ENCODE results near the gene TAGLN3.
A peak's percentile ranks its signal among the peaks of the same experiment; 100 is the strongest.

Gene TAGLN3

GRCh38 chr3:111993038-111993437 is 5.7 kb upstream of the TAGLN3 start:
- Histone ChIP-seq H4K91ac (ENCODE audit: low read depth, low read length, poor library complexity) (no peak overlapping the region), H3K27ac (replicated peaks; ENCODE audit: low read length) (no peak overlapping the region), H3K14ac (ENCODE audit: low read length) (no peak overlapping the region), H2BK120ac (ENCODE audit: low read depth, low read length) (no peak overlapping the region), H3K18ac (ENCODE audit: low read length) (no peak overlapping the region), H2BK5ac (ENCODE audit: low read length) (no peak overlapping the region), H3K4me3 (ENCODE audit: low read length in 2 of 2) (no peak overlapping the region), H4K8ac (ENCODE audit: low read depth, low read length) (no peak overlapping the region), H3K9me3 (replicated peaks in 1 of 2; ENCODE audit: control insufficient read depth in 2 of 2, insufficient read depth in 1 of 2, low read depth in 1 of 2, low read length in 2 of 2) (peaks cover 0 to 17% of the 10 kb centered on the region in 2 donors), H2AK5ac (ENCODE audit: low read depth, low read length) (no peak overlapping the region), H3K27me3 (ENCODE audit: control insufficient read depth in 3 of 3, insufficient read depth in 3 of 3, low read depth in 1 of 3, low read length in 3 of 3) (no peaks in the 10 kb centered on the region), H3K23ac (ENCODE audit: low read depth, low read length, poor library complexity) (no peak overlapping the region), H3K9ac (ENCODE audit: low read depth, low read length, poor library complexity) (no peak overlapping the region), H3K36me3 (replicated peaks in 1 of 2; ENCODE audit: control insufficient read depth in 2 of 2, insufficient read depth in 2 of 2, low read length in 2 of 2) (peaks cover 5 to 55% of the 10 kb centered on the region in 2 donors), H3K4ac (ENCODE audit: low read length) (no peak overlapping the region), H3K4me1 (ENCODE audit: control insufficient read depth in 2 of 2, insufficient read depth in 1 of 2, low read depth in 1 of 2, low read length in 2 of 2) (peaks cover 6 to 29% of the 10 kb centered on the region in 2 donors), H3K79me1 (ENCODE audit: low read depth, low read length) (no peaks in the 10 kb centered on the region), H2BK15ac (ENCODE audit: low read length) (no peak overlapping the region), H3K4me2 (ENCODE audit: insufficient read depth, low read length, poor library complexity, severe bottlenecking) (no peak overlapping the region), H2BK12ac (ENCODE audit: low read length) (no peak overlapping the region), H2AFZ (ENCODE audit: low read length) (no peak overlapping the region)
- no peak for DNase-seq (ENCODE audit: low spot score)
- WGBS, 2 donors (ENCODE audit: extremely low coverage in 2 of 2, insufficient read length in 2 of 2, insufficient replicate concordance in 1 of 2): no CpG with 5 or more reads among the region's 2 CpGs

- Histone ChIP-seq H3K23ac (ENCODE audit: low read depth, low read length, poor library complexity) (no peak overlapping the region), H3K4me3 (ENCODE audit: low read length in 2 of 2) (peak overlapping the region; percentile 89 to 97), H2AFZ (ENCODE audit: low read length) (peak overlapping the region; percentile 41), H3K27me3 (ENCODE audit: control insufficient read depth in 3 of 3, insufficient read depth in 3 of 3, low read depth in 1 of 3, low read length in 3 of 3) (no peaks in the 10 kb centered on the region), H3K14ac (ENCODE audit: low read length) (no peak overlapping the region), H3K27ac (replicated peaks; ENCODE audit: low read length) (peak overlapping the region; percentile 100), H2BK15ac (ENCODE audit: low read length) (peak overlapping the region; percentile 95), H3K4ac (ENCODE audit: low read length) (peak overlapping the region; percentile 79), H2BK120ac (ENCODE audit: low read depth, low read length) (peak overlapping the region; percentile 84), H3K36me3 (replicated peaks in 1 of 2; ENCODE audit: control insufficient read depth in 2 of 2, insufficient read depth in 2 of 2, low read length in 2 of 2) (peaks cover 8 to 50% of the 10 kb centered on the region in 2 donors), H3K4me1 (ENCODE audit: control insufficient read depth in 2 of 2, insufficient read depth in 1 of 2, low read depth in 1 of 2, low read length in 2 of 2) (peaks cover 31 to 50% of the 10 kb centered on the region in 2 donors), H3K4me2 (ENCODE audit: insufficient read depth, low read length, poor library complexity, severe bottlenecking) (peak overlapping the region; percentile 66), H3K79me1 (ENCODE audit: low read depth, low read length) (peaks cover 6% of the 10 kb centered on the region), H3K9me3 (replicated peaks in 1 of 2; ENCODE audit: control insufficient read depth in 2 of 2, insufficient read depth in 1 of 2, low read depth in 1 of 2, low read length in 2 of 2) (no peaks in the 10 kb centered on the region), H3K9ac (ENCODE audit: low read depth, low read length, poor library complexity) (peak overlapping the region; percentile 92), H2AK5ac (ENCODE audit: low read depth, low read length) (peak overlapping the region; percentile 47), H2BK12ac (ENCODE audit: low read length) (no peak overlapping the region), H4K8ac (ENCODE audit: low read depth, low read length) (no peak overlapping the region), H4K91ac (ENCODE audit: low read depth, low read length, poor library complexity) (no peak overlapping the region), H3K18ac (ENCODE audit: low read length) (peak overlapping the region; percentile 99), H2BK5ac (ENCODE audit: low read length) (peak overlapping the region; percentile 84)
- WGBS, 2 donors (ENCODE audit: extremely low coverage in 2 of 2, insufficient read length in 2 of 2, insufficient replicate concordance in 1 of 2): no CpG with 5 or more reads among the region's 19 CpGs
- no peak for DNase-seq (ENCODE audit: low spot score)
These were observed 982 bp downstream of the TAGLN3 start for GRCh38 chr3:111999484-112000324.

GRCh38 chr3:112000367-112000771 is 1.6 kb downstream of the TAGLN3 start:
- H3K79me1 ChIP-seq (ENCODE audit: low read depth, low read length): peaks cover 7% of the 10 kb centered on the region
- peak overlapping the region; percentile 63 for H3K4me2 ChIP-seq (ENCODE audit: insufficient read depth, low read length, poor library complexity, severe bottlenecking)
- no peak overlapping the region for H3K4ac ChIP-seq (ENCODE audit: low read length)
- H3K14ac ChIP-seq (ENCODE audit: low read length): no peak overlapping the region
- H4K8ac ChIP-seq (ENCODE audit: low read depth, low read length): no peak overlapping the region
- WGBS, 2 donors (ENCODE audit: extremely low coverage in 2 of 2, insufficient read length in 2 of 2, insufficient replicate concordance in 1 of 2): no CpG with 5 or more reads among the region's 5 CpGs
- H2AK5ac ChIP-seq (ENCODE audit: low read depth, low read length): no peak overlapping the region
- H3K27me3 ChIP-seq (ENCODE audit: control insufficient read depth in 3 of 3, insufficient read depth in 3 of 3, low read depth in 1 of 3, low read length in 3 of 3): no peaks in the 10 kb centered on the region
- H3K4me1 ChIP-seq (ENCODE audit: control insufficient read depth in 2 of 2, insufficient read depth in 1 of 2, low read depth in 1 of 2, low read length in 2 of 2): peaks cover 32 to 52% of the 10 kb centered on the region in 2 donors
- peaks cover 11 to 56% of the 10 kb centered on the region in 2 donors for H3K36me3 ChIP-seq (replicated peaks in 1 of 2; ENCODE audit: control insufficient read depth in 2 of 2, insufficient read depth in 2 of 2, low read length in 2 of 2)
- H3K18ac ChIP-seq (ENCODE audit: low read length): peak overlapping the region; percentile 5
- no peaks in the 10 kb centered on the region for H3K9me3 ChIP-seq (replicated peaks in 1 of 2; ENCODE audit: control insufficient read depth in 2 of 2, insufficient read depth in 1 of 2, low read depth in 1 of 2, low read length in 2 of 2)
- peak overlapping the region; percentile 69 to 97 for H3K4me3 ChIP-seq (ENCODE audit: low read length in 2 of 2)
- peak overlapping the region; percentile 100 for H3K27ac ChIP-seq (replicated peaks; ENCODE audit: low read length)
- no peak for DNase-seq (ENCODE audit: low spot score)
- H2BK15ac ChIP-seq (ENCODE audit: low read length): no peak overlapping the region
- H4K91ac ChIP-seq (ENCODE audit: low read depth, low read length, poor library complexity): no peak overlapping the region
- no peak overlapping the region for H3K23ac ChIP-seq (ENCODE audit: low read depth, low read length, poor library complexity)
- no peak overlapping the region for H2AFZ ChIP-seq (ENCODE audit: low read length)
- H3K9ac ChIP-seq (ENCODE audit: low read depth, low read length, poor library complexity): peak overlapping the region; percentile 71
- H2BK12ac ChIP-seq (ENCODE audit: low read length): no peak overlapping the region
- no peak overlapping the region for H2BK120ac ChIP-seq (ENCODE audit: low read depth, low read length)
- H2BK5ac ChIP-seq (ENCODE audit: low read length): no peak overlapping the region

GRCh38 chr3:112000966-112001365 is 2.2 kb downstream of the TAGLN3 start:
- Histone ChIP-seq H2BK15ac (ENCODE audit: low read length) (no peak overlapping the region), H2AFZ (ENCODE audit: low read length) (no peak overlapping the region), H3K79me1 (ENCODE audit: low read depth, low read length) (peaks cover 8% of the 10 kb centered on the region), H3K27me3 (ENCODE audit: control insufficient read depth in 3 of 3, insufficient read depth in 3 of 3, low read depth in 1 of 3, low read length in 3 of 3) (no peaks in the 10 kb centered on the region), H3K23ac (ENCODE audit: low read depth, low read length, poor library complexity) (no peak overlapping the region), H3K9me3 (replicated peaks in 1 of 2; ENCODE audit: control insufficient read depth in 2 of 2, insufficient read depth in 1 of 2, low read depth in 1 of 2, low read length in 2 of 2) (no peaks in the 10 kb centered on the region), H2BK5ac (ENCODE audit: low read length) (no peak overlapping the region), H3K36me3 (replicated peaks in 1 of 2; ENCODE audit: control insufficient read depth in 2 of 2, insufficient read depth in 2 of 2, low read length in 2 of 2) (peaks cover 12 to 60% of the 10 kb centered on the region in 2 donors), H3K4me2 (ENCODE audit: insufficient read depth, low read length, poor library complexity, severe bottlenecking) (peak overlapping the region; percentile 63), H3K4me1 (ENCODE audit: control insufficient read depth in 2 of 2, insufficient read depth in 1 of 2, low read depth in 1 of 2, low read length in 2 of 2) (peaks cover 32 to 52% of the 10 kb centered on the region in 2 donors), H3K14ac (ENCODE audit: low read length) (no peak overlapping the region), H3K9ac (ENCODE audit: low read depth, low read length, poor library complexity) (no peak overlapping the region), H2BK12ac (ENCODE audit: low read length) (no peak overlapping the region), H4K91ac (ENCODE audit: low read depth, low read length, poor library complexity) (no peak overlapping the region), H3K18ac (ENCODE audit: low read length) (no peak overlapping the region), H3K27ac (replicated peaks; ENCODE audit: low read length) (no peak overlapping the region), H2BK120ac (ENCODE audit: low read depth, low read length) (no peak overlapping the region), H3K4ac (ENCODE audit: low read length) (no peak overlapping the region), H4K8ac (ENCODE audit: low read depth, low read length) (no peak overlapping the region), H3K4me3 (ENCODE audit: low read length in 2 of 2) (peak overlapping the region; percentile 69 to 97), H2AK5ac (ENCODE audit: low read depth, low read length) (no peak overlapping the region)
- no peak for DNase-seq (ENCODE audit: low spot score)
- no CpG with 5 or more reads among the region's 2 CpGs for whole genome bisulfite sequencing, 2 donors (ENCODE audit: extremely low coverage in 2 of 2, insufficient read length in 2 of 2, insufficient replicate concordance in 1 of 2)
